ENCODE results near the gene ZNF444. TPM values are rescaled to one million over a fixed set of nuclear protein-coding genes. Genes with fewer than 3 reads are reported as not detected.

Gene ZNF444
- total and polyA plus RNA-seq, 9 of the 15 experiments (the other 6 are each of a cell fraction or from before 2014, with no cell fraction given), result 0.39 to 40.0 (median 6.9) TPM

DNA sequence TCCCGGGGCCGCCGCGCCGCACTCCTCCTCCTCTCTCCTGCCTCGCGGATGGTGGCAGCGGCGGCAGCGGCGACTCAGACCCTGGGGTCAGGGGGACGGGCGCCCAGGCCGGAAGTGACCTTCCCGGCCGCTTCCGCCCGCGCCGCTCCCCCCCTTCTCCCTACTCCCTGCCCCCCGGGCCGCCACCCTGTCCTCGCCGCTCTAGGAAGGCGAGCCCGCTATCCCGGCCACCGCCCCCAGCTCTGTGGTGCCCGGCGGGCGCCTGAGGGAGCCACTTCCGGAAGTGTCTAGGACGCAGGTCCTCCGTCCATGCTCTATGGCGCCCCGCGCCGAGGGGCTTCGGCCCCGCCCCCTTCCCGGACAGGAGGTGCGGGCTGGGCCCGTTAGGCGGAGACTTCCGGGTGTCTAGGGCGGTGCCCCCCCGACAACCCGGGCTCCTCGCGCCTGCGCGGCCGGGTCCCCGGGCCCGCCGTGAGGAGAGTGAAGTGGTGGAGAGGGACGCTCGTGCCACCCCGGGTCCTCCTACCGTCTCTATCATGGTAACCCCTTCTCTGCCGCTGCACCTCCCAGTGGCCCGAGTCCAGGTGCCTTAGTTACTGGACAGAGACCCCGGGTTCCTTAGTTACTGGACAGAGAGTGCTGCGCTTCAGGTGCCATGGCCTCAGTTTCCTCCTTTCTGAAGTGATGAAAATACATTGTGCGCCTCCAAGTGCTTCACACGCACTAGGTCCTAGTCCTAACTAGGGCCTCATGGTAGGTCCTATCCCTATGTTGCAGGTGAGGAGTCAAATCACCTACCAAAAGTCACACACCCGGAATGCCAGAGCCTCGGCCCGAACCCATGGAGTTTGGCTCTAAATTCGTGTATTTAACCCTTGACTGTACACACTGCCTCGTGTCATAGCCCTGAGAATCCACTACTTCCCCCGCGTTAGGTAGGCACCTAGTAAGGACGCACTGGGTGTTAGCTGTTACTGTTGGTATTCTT lies 19.6 kb upstream of the ZNF444 start, which contains the start of gene ZNF787 (continued):
- TF ChIP-seq KLF13 (tag; IDR thresholded peaks at IDR 0.05; ENCODE audit: borderline replicate concordance, low read depth), result peak; percentile 82
- TF ChIP-seq, protein P1, sequence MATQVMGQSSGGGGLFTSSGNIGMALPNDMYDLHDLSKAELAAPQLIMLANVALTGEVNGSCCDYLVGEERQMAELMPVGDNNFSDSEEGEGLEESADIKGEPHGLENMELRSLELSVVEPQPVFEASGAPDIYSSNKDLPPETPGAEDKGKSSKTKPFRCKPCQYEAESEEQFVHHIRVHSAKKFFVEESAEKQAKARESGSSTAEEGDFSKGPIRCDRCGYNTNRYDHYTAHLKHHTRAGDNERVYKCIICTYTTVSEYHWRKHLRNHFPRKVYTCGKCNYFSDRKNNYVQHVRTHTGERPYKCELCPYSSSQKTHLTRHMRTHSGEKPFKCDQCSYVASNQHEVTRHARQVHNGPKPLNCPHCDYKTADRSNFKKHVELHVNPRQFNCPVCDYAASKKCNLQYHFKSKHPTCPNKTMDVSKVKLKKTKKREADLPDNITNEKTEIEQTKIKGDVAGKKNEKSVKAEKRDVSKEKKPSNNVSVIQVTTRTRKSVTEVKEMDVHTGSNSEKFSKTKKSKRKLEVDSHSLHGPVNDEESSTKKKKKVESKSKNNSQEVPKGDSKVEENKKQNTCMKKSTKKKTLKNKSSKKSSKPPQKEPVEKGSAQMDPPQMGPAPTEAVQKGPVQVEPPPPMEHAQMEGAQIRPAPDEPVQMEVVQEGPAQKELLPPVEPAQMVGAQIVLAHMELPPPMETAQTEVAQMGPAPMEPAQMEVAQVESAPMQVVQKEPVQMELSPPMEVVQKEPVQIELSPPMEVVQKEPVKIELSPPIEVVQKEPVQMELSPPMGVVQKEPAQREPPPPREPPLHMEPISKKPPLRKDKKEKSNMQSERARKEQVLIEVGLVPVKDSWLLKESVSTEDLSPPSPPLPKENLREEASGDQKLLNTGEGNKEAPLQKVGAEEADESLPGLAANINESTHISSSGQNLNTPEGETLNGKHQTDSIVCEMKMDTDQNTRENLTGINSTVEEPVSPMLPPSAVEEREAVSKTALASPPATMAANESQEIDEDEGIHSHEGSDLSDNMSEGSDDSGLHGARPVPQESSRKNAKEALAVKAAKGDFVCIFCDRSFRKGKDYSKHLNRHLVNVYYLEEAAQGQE (IDR thresholded peaks at IDR 0.05; ENCODE audit: borderline replicate concordance), result no peak
- TF ChIP-seq, protein P1 (CRISPR knock-in tag; IDR thresholded peaks at IDR 0.05; ENCODE audit: low read depth), result 0 out of 2 replicates have a peak, but pooled peaks have one; percentile 20
- peak; percentile 91 for TF ChIP-seq SMAD4 (CRISPR knock-in tag; conservative IDR thresholded peaks at IDR 0.05)
- TF ChIP-seq, protein P2, sequence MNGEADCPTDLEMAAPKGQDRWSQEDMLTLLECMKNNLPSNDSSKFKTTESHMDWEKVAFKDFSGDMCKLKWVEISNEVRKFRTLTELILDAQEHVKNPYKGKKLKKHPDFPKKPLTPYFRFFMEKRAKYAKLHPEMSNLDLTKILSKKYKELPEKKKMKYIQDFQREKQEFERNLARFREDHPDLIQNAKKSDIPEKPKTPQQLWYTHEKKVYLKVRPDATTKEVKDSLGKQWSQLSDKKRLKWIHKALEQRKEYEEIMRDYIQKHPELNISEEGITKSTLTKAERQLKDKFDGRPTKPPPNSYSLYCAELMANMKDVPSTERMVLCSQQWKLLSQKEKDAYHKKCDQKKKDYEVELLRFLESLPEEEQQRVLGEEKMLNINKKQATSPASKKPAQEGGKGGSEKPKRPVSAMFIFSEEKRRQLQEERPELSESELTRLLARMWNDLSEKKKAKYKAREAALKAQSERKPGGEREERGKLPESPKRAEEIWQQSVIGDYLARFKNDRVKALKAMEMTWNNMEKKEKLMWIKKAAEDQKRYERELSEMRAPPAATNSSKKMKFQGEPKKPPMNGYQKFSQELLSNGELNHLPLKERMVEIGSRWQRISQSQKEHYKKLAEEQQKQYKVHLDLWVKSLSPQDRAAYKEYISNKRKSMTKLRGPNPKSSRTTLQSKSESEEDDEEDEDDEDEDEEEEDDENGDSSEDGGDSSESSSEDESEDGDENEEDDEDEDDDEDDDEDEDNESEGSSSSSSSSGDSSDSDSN (IDR thresholded peaks at IDR 0.05; ENCODE audit: borderline replicate concordance in 1 of 2, low read depth in 2 of 2, low read length in 2 of 2), result no peak
- TF ChIP-seq, protein P3, sequence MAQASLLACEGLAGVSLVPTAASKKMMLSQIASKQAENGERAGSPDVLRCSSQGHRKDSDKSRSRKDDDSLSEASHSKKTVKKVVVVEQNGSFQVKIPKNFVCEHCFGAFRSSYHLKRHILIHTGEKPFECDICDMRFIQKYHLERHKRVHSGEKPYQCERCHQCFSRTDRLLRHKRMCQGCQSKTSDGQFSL (CRISPR knock-in tag; IDR thresholded peaks at IDR 0.05), result peak; percentile 99
- TF ChIP-seq, protein P3 (tag; IDR thresholded peaks at IDR 0.05), result peak in 1 of 2 experiments; percentile 95; a peak in 2 of 4 replicates
- TF ChIP-seq MCM3 (IDR thresholded peaks at IDR 0.05), result no peak
- TF ChIP-seq POLR2A (conservative IDR thresholded peaks at IDR 0.05), result peak; percentile 76
- TF ChIP-seq, protein P4, sequence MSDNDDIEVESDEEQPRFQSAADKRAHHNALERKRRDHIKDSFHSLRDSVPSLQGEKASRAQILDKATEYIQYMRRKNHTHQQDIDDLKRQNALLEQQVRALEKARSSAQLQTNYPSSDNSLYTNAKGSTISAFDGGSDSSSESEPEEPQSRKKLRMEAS (CRISPR knock-in tag; IDR thresholded peaks at IDR 0.05), result peak; percentile 71
- peak; percentile 90 for TF ChIP-seq U2AF1 (optimal IDR thresholded peaks at IDR 0.05; ENCODE audit: low read depth, low read length)
- peak; percentile 27 for TF ChIP-seq POU5F1 (IDR thresholded peaks at IDR 0.05; ENCODE audit: borderline replicate concordance, low read depth, low read length, partially characterized antibody)
- TF ChIP-seq ELF2 (CRISPR knock-in tag; IDR thresholded peaks at IDR 0.05), result peak; percentile 98
